PFSK-1 (cell line): ENCODE measurements around the gene TMEM163.

Source experiments
- POLR2AphosphoS5 ChIP-seq: IDR thresholded peaks from 2 replicates; pipeline ENCODE4 v1.6.1; 2012; ENCODE audit warnings: low read depth, mild to moderate bottlenecking, control low read depth, low read length, moderate library complexity
- REST ChIP-seq, 2 experiments: IDR thresholded peaks; 2 replicates each; pipeline versions ENCODE4 v1.6.1 to v1.8.0; 2011 to 2012; ENCODE audit warnings: low read depth in 2 of 2, low read length in 2 of 2, control low read depth in 1 of 2, inconsistent platforms in 1 of 2, mild to moderate bottlenecking in 1 of 2, moderate library complexity in 1 of 2; ENCODE audit not compliant: insufficient read depth in 1 of 2
- TAF1 ChIP-seq: IDR thresholded peaks from 2 replicates; pipeline ENCODE4 v1.6.1; 2012; ENCODE audit warnings: low read length, control low read depth, borderline replicate concordance; ENCODE audit not compliant: insufficient read depth

DNA sequence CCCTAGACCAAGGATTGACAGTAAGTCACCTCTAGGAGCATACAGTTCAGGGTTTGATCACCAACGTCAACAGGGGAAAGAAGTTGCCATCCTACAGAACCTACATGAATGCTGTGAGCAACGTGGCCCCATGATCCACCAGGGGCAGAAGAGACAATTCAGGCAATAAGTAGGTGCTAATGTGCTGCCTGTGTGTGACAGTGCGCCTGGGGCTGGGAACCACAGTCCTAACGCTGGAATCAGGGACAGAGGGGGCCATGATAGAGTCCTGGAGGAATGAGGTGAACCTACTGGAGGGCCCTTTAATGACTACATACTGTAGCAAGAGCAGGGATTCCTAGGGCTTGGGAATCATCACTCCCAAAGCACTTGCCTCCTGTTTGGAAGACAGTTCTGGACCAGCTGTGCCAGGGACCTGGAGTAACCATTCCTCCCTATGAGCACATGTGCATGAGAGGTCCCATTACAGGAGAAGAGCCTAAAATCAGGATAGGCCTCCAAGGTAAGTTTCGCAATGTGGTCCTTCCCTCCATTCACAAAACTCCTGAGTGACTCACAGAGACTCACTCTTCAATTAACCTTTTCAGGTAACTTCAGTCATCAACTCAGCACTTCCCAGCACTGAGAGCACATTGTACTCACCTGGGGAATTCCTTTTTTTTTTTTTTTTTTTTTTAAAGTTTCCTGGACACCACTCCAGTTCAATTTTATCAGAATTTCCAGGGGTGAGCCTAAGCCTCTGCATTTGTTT is 214.0 kb downstream of the TMEM163 start:
- no peak for TF ChIP-seq POLR2AphosphoS5
- no peak for TF ChIP-seq REST (IDR thresholded peaks at IDR 0.05; ENCODE audit: insufficient read depth in 1 of 2, low read depth in 2 of 2, low read length in 2 of 2)
- TF ChIP-seq TAF1: no peak
